Vagina (tissue), 2 donors: ENCODE data around the gene MGP. TPM values are rescaled to one million over a fixed set of nuclear protein-coding genes. Genes with fewer than 3 reads are reported as not detected.

Experiments
- DNase-seq, 2 donors: peaks; one replicate each; pipeline ENCODE4 v3.0.0-alpha.2; 2017; ENCODE audit errors: extremely low spot score in 2 of 2
- H3K27ac ChIP-seq: fragments of 200-600 bp; sonication (generic); one replicate; pipeline ENCODE4 v1.5.1; 2019
- H3K27me3 ChIP-seq: fragments of 200-600 bp; sonication (generic); one replicate; pipeline ENCODE4 v1.5.1; 2019
- H3K36me3 ChIP-seq, 2 donors: fragments of 200-600 bp; sonication (generic); one replicate each; pipeline ENCODE4 v1.5.1; 2017 to 2019
- H3K4me1 ChIP-seq: fragments of 200-600 bp; sonication (generic); one replicate; pipeline ENCODE4 v1.5.1; 2019
- H3K4me3 ChIP-seq, 2 donors: fragments of 200-600 bp; sonication (generic); 1 replicate in 1 of 2; 2 replicates in 1 of 2; pipeline ENCODE4 v1.5.1; 2016 to 2019
- H3K9me3 ChIP-seq: fragments of 200-600 bp; sonication (generic); one replicate; pipeline ENCODE4 v1.5.1; 2019
- CTCF ChIP-seq, 3 experiments: fragments of 450-650 bp in 2 of 3; fragments of 200-600 bp in 1 of 3; sonication (generic) in 1 of 3; IDR thresholded peaks; one replicate each; pipeline ENCODE4 v1.5.1; 2017 to 2019; ENCODE audit warnings: antibody characterized with exemption in 3 of 3, mild to moderate bottlenecking in 2 of 3, moderate library complexity in 2 of 3
- POLR2A ChIP-seq, 2 donors: fragments of 450-650 bp; IDR thresholded peaks; one replicate each; pipeline ENCODE4 v1.6.1; 2017; ENCODE audit warnings: antibody characterized with exemption in 2 of 2, mild to moderate bottlenecking in 2 of 2, moderate library complexity in 2 of 2
- POLR2AphosphoS5 ChIP-seq, 2 donors: sonication (generic); formaldehyde crosslinking; IDR thresholded peaks; one replicate each; pipeline ENCODE4 v1.9.0; 2017; ENCODE audit warnings: antibody characterized with exemption in 2 of 2, mild to moderate bottlenecking in 2 of 2, low read depth in 1 of 2; ENCODE audit not compliant: insufficient read depth in 1 of 2
- intact Hi-C: fragments of 100-400 bp; cut with DNase I; formaldehyde crosslinking; loops from one replicate; pipeline ENCODE4 v1.15.1; 2023
- total RNA-seq: library from RNA; depleted of rRNA; stranded (reverse); fragments of >200 nt; gene quantifications from one replicate; pipeline ENCODE4 v1.2.3, GENCODE V29; 2016

The MGP gene
- total RNA-seq, 1 donor from 2014 or later = 1,065 TPM

- Histone ChIP-seq H3K4me1 (peaks cover 4% of the 10 kb centered on the region), H3K4me3 (no peak overlapping the region), H3K27me3 (no peaks in the 10 kb centered on the region), H3K27ac (no peak overlapping the region), H3K9me3 (no peaks in the 10 kb centered on the region), H3K36me3 (no peaks in the 10 kb centered on the region)
- intact Hi-C loops = no loop called here
- DNase-seq = no peak
- TF ChIP-seq CTCF (IDR thresholded peaks at IDR 0.05) (no peak), POLR2AphosphoS5 (IDR thresholded peaks at IDR 0.05; ENCODE audit: insufficient read depth in 1 of 2, low read depth in 1 of 2) (no peak), POLR2A (IDR thresholded peaks at IDR 0.05) (no peak)
Measured at GRCh38 chr12:14923944-14924343, 38.3 kb upstream of the MGP start.

GRCh38 chr12:14921218-14921617 lies 35.6 kb upstream of the MGP start:
- Histone ChIP-seq H3K4me3 (no peak overlapping the region), H3K27ac (no peak overlapping the region), H3K27me3 (no peaks in the 10 kb centered on the region), H3K36me3 (no peaks in the 10 kb centered on the region), H3K9me3 (no peaks in the 10 kb centered on the region), H3K4me1 (no peaks in the 10 kb centered on the region)
- intact Hi-C loops = no loop called here
- DNase-seq = no peak
- TF ChIP-seq CTCF (IDR thresholded peaks at IDR 0.05) (no peak), POLR2AphosphoS5 (IDR thresholded peaks at IDR 0.05; ENCODE audit: insufficient read depth in 1 of 2, low read depth in 1 of 2) (no peak), POLR2A (IDR thresholded peaks at IDR 0.05) (no peak)

- no peak for DNase-seq
- Histone ChIP-seq H3K9me3 (no peaks in the 10 kb centered on the region), H3K4me3 (no peak overlapping the region), H3K4me1 (no peaks in the 10 kb centered on the region), H3K27me3 (no peaks in the 10 kb centered on the region), H3K27ac (no peak overlapping the region), H3K36me3 (no peaks in the 10 kb centered on the region)
- intact Hi-C loops = no loop called here
- no peak for TF ChIP-seq CTCF (IDR thresholded peaks at IDR 0.05)
- TF ChIP-seq POLR2A (IDR thresholded peaks at IDR 0.05) = no peak
- no peak for TF ChIP-seq POLR2AphosphoS5 (IDR thresholded peaks at IDR 0.05; ENCODE audit: insufficient read depth in 1 of 2, low read depth in 1 of 2)
Measured at GRCh38 chr12:14920475-14921126, 34.9 kb upstream of the MGP start.

- intact Hi-C loops = no loop called here
- Histone ChIP-seq H3K9me3 (no peaks in the 10 kb centered on the region), H3K27ac (no peak overlapping the region), H3K36me3 (no peaks in the 10 kb centered on the region), H3K4me3 (no peak overlapping the region), H3K4me1 (no peaks in the 10 kb centered on the region), H3K27me3 (no peaks in the 10 kb centered on the region)
- DNase-seq = no peak
- no peak for TF ChIP-seq POLR2AphosphoS5 (IDR thresholded peaks at IDR 0.05; ENCODE audit: insufficient read depth in 1 of 2, low read depth in 1 of 2)
Measured at GRCh38 chr12:14919455-14919854, 33.8 kb upstream of the MGP start.

- no peaks in the 10 kb centered on the region for H3K9me3 ChIP-seq
- DNase-seq = no peak
- H3K4me1 ChIP-seq = peaks cover 9% of the 10 kb centered on the region
- TF ChIP-seq CTCF (IDR thresholded peaks at IDR 0.05) (no peak), POLR2A (IDR thresholded peaks at IDR 0.05) (no peak), POLR2AphosphoS5 (IDR thresholded peaks at IDR 0.05; ENCODE audit: insufficient read depth in 1 of 2, low read depth in 1 of 2) (no peak)
- intact Hi-C loops = no loop called here
- H3K36me3 ChIP-seq = no peaks in the 10 kb centered on the region
- no peak overlapping the region for H3K4me3 ChIP-seq
- H3K27me3 ChIP-seq = no peaks in the 10 kb centered on the region
- H3K27ac ChIP-seq = no peak overlapping the region
Measured at GRCh38 chr12:14915736-14916135, 30.1 kb upstream of the MGP start.
